Heart right ventricle (tissue), 16 donors: ENCODE data around the gene PDE7B. TPM values are rescaled to one million over a fixed set of nuclear protein-coding genes. Genes with fewer than 3 reads are reported as not detected.

ENCODE experiments used
- ATAC-seq, 8 donors: fragments of 200-7000 bp; cut with Tn5 transposase; one replicate each; pipeline ENCODE4 v1.9.1; 2020; ENCODE audit warnings: mild to moderate bottlenecking in 8 of 8, moderate library complexity in 8 of 8, moderate number of reproducible peaks in 1 of 8
- DNase-seq, 2 donors: peaks; one replicate each; pipeline ENCODE4 v3.0.0-alpha.2; 2020
- H3K27ac ChIP-seq, 10 donors: fragments of 200-600 bp; sonication (generic) in 2 of 10; one replicate each; pipeline versions ENCODE4 v1.5.0 to v1.8.0; 2020 to 2022; ENCODE audit warnings: mild to moderate bottlenecking in 3 of 10
- H3K27me3 ChIP-seq, 7 donors: fragments of 200-600 bp; one replicate each; pipeline ENCODE4 v1.8.0; 2021 to 2022; ENCODE audit warnings: mild to moderate bottlenecking in 2 of 7
- H3K36me3 ChIP-seq, 9 donors: fragments of 200-600 bp; sonication (generic) in 1 of 9; one replicate each; pipeline versions ENCODE4 v1.5.0 to v1.8.0; 2020 to 2022; ENCODE audit warnings: mild to moderate bottlenecking in 2 of 9
- H3K4me1 ChIP-seq, 9 donors: fragments of 200-600 bp; sonication (generic) in 1 of 9; one replicate each; pipeline versions ENCODE4 v1.5.0 to v1.8.0; 2020 to 2022; ENCODE audit warnings: mild to moderate bottlenecking in 4 of 9
- H3K4me3 ChIP-seq, 10 donors: fragments of 200-600 bp; sonication (generic) in 2 of 10; one replicate each; pipeline versions ENCODE4 v1.5.0 to v1.8.0; 2020 to 2022; ENCODE audit warnings: mild to moderate bottlenecking in 7 of 10, moderate library complexity in 2 of 10
- H3K9me3 ChIP-seq, 11 donors: fragments of 200-600 bp in 10 of 11; sonication (generic) in 2 of 11; one replicate each; pipeline versions ENCODE4 v1.5.0 to v1.8.0; 2013 to 2022; ENCODE audit warnings: mild to moderate bottlenecking in 2 of 11, control low read depth in 1 of 11, moderate library complexity in 1 of 11
- CTCF ChIP-seq, 9 donors: fragments of 200-600 bp; sonication (generic) in 2 of 9; IDR thresholded peaks; one replicate each; pipeline versions ENCODE4 v1.5.0 to v1.8.0; 2021 to 2022; ENCODE audit warnings: antibody characterized with exemption in 9 of 9, mild to moderate bottlenecking in 5 of 9, moderate library complexity in 1 of 9
- WGBS, 2 donors: extraction: QIAGEN DNeasy Blood & Tissue Kit; methylation state at CpG; one replicate each; pipeline ENCODE4 v1.1.7; 2013; ENCODE audit warnings: inconsistent platforms in 1 of 2; 5-methylcytosine and 5-hydroxymethylcytosine counted together
- intact Hi-C, 10 donors: fragments of 100-400 bp; cut with DNase I; formaldehyde crosslinking; loops; one replicate each; pipeline versions ENCODE4 v1.11.1 to v1.14.2; 2022
- polyA plus RNA-seq, 2 donors: library from polyadenylated mRNA; stranded (reverse); fragments of 200-250 nt; gene quantifications; one replicate each; pipeline ENCODE4 v1.2.3, GENCODE V29; 2013
- total RNA-seq, 10 donors: library from RNA; stranded (reverse); fragmentation: NEBNext Ultra II Directional in 3 of 10; extraction: Animal tissue kit (Norgen Biotek cat#: 25700) in 3 of 10; gene quantifications; one replicate each; pipeline versions ENCODE4 v1.2.1 to v1.2.4, GENCODE V29; 2021 to 2023
- donor health status: Arrhythmogenic right ventricular cardiomyopathy.
- donor health status: ischemic (EF 13 %, LVEDD 7.1; RV severe dilation, severe dysfunction).
- donor health status: healthy with polysubstance abuse.
- donor health status: DM: no; HTN: yes; CAD: no.
- donor health status: DM: no; HTN: no; CAD: no.
- donor health status: ischemic (EF 25% LVEDD 6.9; RV normal size, moderate dysfunction).
- donor health status: ischemic (EF 25% LVEDD 5.7; RV mildly dilated, moderate dysfunction).
- donor health status: healthy.
- donor health status: DM: yes; HTN: yes; CAD: no.
- donor health status: Ischemic cardiomyopathy.
- donor health status: ischemic (EF 35%, LVEDD 5.7; RV mildly dilated, moderate dysfunction).
- donor health status: nonischemic (EF 11% LVEDD 7.7; RV severe dilation, severe dysfunction).
- donor health status: DM: yes; HTN: yes; CAD: no.
- donor health status: PGD.
- donor health status: ischemic (EF 29% LVEDD 5.4; RV normal size, mild dysfunction).
- donor health status: nonischemic (EF 23%, LVEDD 6.1; RV moderate dilation, normal function).

PDE7B gene
- total and polyA plus RNA-seq, 12 donors, result 3.7 to 19.6 (median 10.8) TPM

GRCh38 chr6:135972150-135972549, 120.6 kb downstream of the PDE7B start:
- Histone ChIP-seq H3K36me3 (no peaks in the 10 kb centered on the region), H3K27ac (no peak overlapping the region), H3K27me3 (no peaks in the 10 kb centered on the region), H3K4me3 (no peak overlapping the region), H3K9me3 (no peaks in the 10 kb centered on the region), H3K4me1 (peaks cover 0 to 14% (median 3%) of the 10 kb centered on the region in 9 donors)
- no peak for TF ChIP-seq CTCF (IDR thresholded peaks at IDR 0.05)
- ATAC-seq (no peak), DNase-seq (no peak)
- intact Hi-C loops, result no loop called here

GRCh38 chr6:135972586-135972985, 121.1 kb downstream of the PDE7B start:
- intact Hi-C loops, result no loop called here
- H3K27ac ChIP-seq, result no peak overlapping the region
- ATAC-seq (no peak), DNase-seq (no peak)
- WGBS, 2 donors, result 52 to 72% methylated on average over 2 of the region's 2 CpGs
- no peak overlapping the region for H3K4me3 ChIP-seq
- no peaks in the 10 kb centered on the region for H3K36me3 ChIP-seq
- no peak for TF ChIP-seq CTCF (IDR thresholded peaks at IDR 0.05)
- no peaks in the 10 kb centered on the region for H3K9me3 ChIP-seq
- no peaks in the 10 kb centered on the region for H3K27me3 ChIP-seq
- H3K4me1 ChIP-seq, result peaks cover 0 to 14% (median 3%) of the 10 kb centered on the region in 9 donors

- ATAC-seq, result no peak
- intact Hi-C loops, result no loop called here
- WGBS, 2 donors, result 7 to 90% methylated on average over 1 of the region's 1 CpG
These were observed 122.9 kb downstream of the PDE7B start for GRCh38 chr6:135974426-135974825.

GRCh38 chr6:135976585-135976984, 125.1 kb downstream of the PDE7B start:
- peaks cover 0 to 14% (median 3%) of the 10 kb centered on the region in 9 donors for H3K4me1 ChIP-seq
- H3K36me3 ChIP-seq, result no peaks in the 10 kb centered on the region
- H3K27ac ChIP-seq, result no peak overlapping the region
- no peaks in the 10 kb centered on the region for H3K27me3 ChIP-seq
- DNase-seq (no peak), ATAC-seq (no peak)
- intact Hi-C loops, result no loop called here
- H3K9me3 ChIP-seq, result no peaks in the 10 kb centered on the region
- no peak overlapping the region for H3K4me3 ChIP-seq
- TF ChIP-seq CTCF (IDR thresholded peaks at IDR 0.05), result no peak

More at GRCh38 chr6:135974426-135974825, 122.9 kb downstream of the PDE7B start:
- no peaks in the 10 kb centered on the region for H3K36me3 ChIP-seq
- H3K27ac ChIP-seq, result no peak overlapping the region
- H3K9me3 ChIP-seq, result no peaks in the 10 kb centered on the region
- no peak for DNase-seq
- H3K27me3 ChIP-seq, result no peaks in the 10 kb centered on the region
- TF ChIP-seq CTCF (IDR thresholded peaks at IDR 0.05), result no peak
- H3K4me1 ChIP-seq, result peaks cover 0 to 14% (median 3%) of the 10 kb centered on the region in 9 donors
- H3K4me3 ChIP-seq, result no peak overlapping the region
